Mesodermal cell (in vitro differentiated cells): ENCODE data around the gene HYOU1.
"Not testable (repeated sequence)": the region's sequence is repeated elsewhere in the genome, so short reads cannot be mapped to it uniquely, and the experiment has no call there.

Source experiments
- H3K27ac ChIP-seq: 2 replicates; pipeline ENCODE4 v1.7.0; 2013; ENCODE audit warnings: mild to moderate bottlenecking, low read depth, low read length, moderate library complexity; ENCODE audit not compliant: severe bottlenecking
- H3K36me3 ChIP-seq: 2 replicates; pipeline ENCODE4 v1.7.1; 2013; ENCODE audit warnings: mild to moderate bottlenecking, low read length, moderate library complexity; ENCODE audit not compliant: control insufficient read depth, insufficient read depth
- H3K4me1 ChIP-seq: one replicate; pipeline ENCODE4 v1.7.1; 2013; ENCODE audit warnings: mild to moderate bottlenecking, low read length; ENCODE audit not compliant: insufficient read depth, control insufficient read depth, poor library complexity, severe bottlenecking
- H3K4me3 ChIP-seq: 2 replicates; pipeline ENCODE4 v1.7.0; 2013; ENCODE audit warnings: low read length, control low read depth, mild to moderate bottlenecking; ENCODE audit not compliant: insufficient read depth, poor library complexity, severe bottlenecking; ENCODE audit errors: extremely low read depth
- H3K9me3 ChIP-seq: 2 replicates; pipeline ENCODE4 v1.7.1; 2013; ENCODE audit warnings: mild to moderate bottlenecking, low read length, moderate library complexity; ENCODE audit not compliant: control insufficient read depth
- WGBS, 2 experiments: methylation state at CpG; one replicate each; pipeline ENCODE4 v1.1.5; 2013; ENCODE audit warnings: missing lambda C conversion rate in 2 of 2; ENCODE audit not compliant: insufficient coverage in 2 of 2; 5-methylcytosine and 5-hydroxymethylcytosine counted together

The HYOU1 gene

GRCh38 chr11:119084663-119085436 is 27.8 kb upstream of the HYOU1 start, which contains the start of gene HMBS:
Gene HMBS (plus strand): TSS chr11:119084881. CDS start chr11:119085034, 153 bp downstream.
- H3K4me1 ChIP-seq: peaks cover 9% of the 10 kb centered on the region
- 1 to 2% methylated on average over 35 to 43 of the region's 45 CpGs for WGBS, 2 experiments
- H3K27ac ChIP-seq: peak within 1 kb of the TSS; percentile 89
- H3K36me3 ChIP-seq: peaks cover 30% of the 10 kb centered on the region
- H3K9me3 ChIP-seq: no peaks in the 10 kb centered on the region
- H3K4me3 ChIP-seq: peak within 1 kb of the TSS; percentile 67

- Histone ChIP-seq H3K4me3 (no peak overlapping the region), H3K36me3 (peaks cover 57% of the 10 kb centered on the region), H3K4me1 (peaks cover 9% of the 10 kb centered on the region), H3K9me3 (no peaks in the 10 kb centered on the region), H3K27ac (no peak overlapping the region)
- 94 to 97% methylated on average over 5 to 7 of the region's 7 CpGs for WGBS, 2 experiments
Observed at GRCh38 chr11:119081682-119082260, 24.8 kb upstream of the HYOU1 start.

- H3K4me3 ChIP-seq: no peak overlapping the region
- H3K4me1 ChIP-seq: no peaks in the 10 kb centered on the region
- H3K9me3 ChIP-seq: no peaks in the 10 kb centered on the region
- no peak overlapping the region for H3K27ac ChIP-seq
- 90 to 93% methylated on average over 17 to 18 of the region's 19 CpGs for WGBS, 2 experiments
- peaks cover 78% of the 10 kb centered on the region for H3K36me3 ChIP-seq
Observed at GRCh38 chr11:119078675-119079420, 21.8 kb upstream of the HYOU1 start.

GRCh38 chr11:119077839-119078238 is 20.8 kb upstream of the HYOU1 start:
- Histone ChIP-seq H3K9me3 (no peaks in the 10 kb centered on the region), H3K4me1 (no peaks in the 10 kb centered on the region), H3K4me3 (no peak overlapping the region), H3K27ac (no peak overlapping the region), H3K36me3 (peaks cover 88% of the 10 kb centered on the region)
- WGBS, 2 experiments: 97 to 100% methylated on average over 7 to 11 of the region's 11 CpGs

GRCh38 chr11:119067371-119068222 is 10.6 kb upstream of the HYOU1 start, which contains the start of gene VPS11:
Gene VPS11 (plus strand): TSS chr11:119067818. CDS start chr11:119067824, 6 bp downstream.
- 0 to 1% methylated on average over 45 to 46 of the region's 49 CpGs for WGBS, 2 experiments
- Histone ChIP-seq H3K9me3 (no peaks in the 10 kb centered on the region), H3K4me3 (peak within 1 kb of the TSS; percentile 88), H3K36me3 (peaks cover 25% of the 10 kb centered on the region), H3K4me1 (no peaks in the 10 kb centered on the region), H3K27ac (peak within 1 kb of the TSS; percentile 82)

- WGBS, 2 experiments: 33 to 58% methylated on average over 2 to 4 of the region's 4 CpGs
- H3K9me3 ChIP-seq: no peaks in the 10 kb centered on the region
Observed at GRCh38 chr11:119065369-119065768, 8.4 kb upstream of the HYOU1 start.

GRCh38 chr11:119062779-119063178 is 5.8 kb upstream of the HYOU1 start:
- peaks cover 2% of the 10 kb centered on the region for H3K36me3 ChIP-seq
- H3K27ac ChIP-seq: no peak overlapping the region
- H3K4me3 ChIP-seq: no peak overlapping the region
- H3K4me1 ChIP-seq: no peaks in the 10 kb centered on the region
- H3K9me3 ChIP-seq: no peaks in the 10 kb centered on the region
- 94 to 100% methylated on average over 3 to 4 of the region's 5 CpGs for WGBS, 2 experiments

More at GRCh38 chr11:119065369-119065768, 8.4 kb upstream of the HYOU1 start:
- no peak overlapping the region for H3K4me3 ChIP-seq
- no peaks in the 10 kb centered on the region for H3K4me1 ChIP-seq
- H3K27ac ChIP-seq: no peak overlapping the region
- H3K36me3 ChIP-seq: peaks cover 7% of the 10 kb centered on the region

GRCh38 chr11:119061256-119061655 is 4.3 kb upstream of the HYOU1 start:
- Histone ChIP-seq H3K4me3 (no peak overlapping the region), H3K27ac (no peak overlapping the region), H3K9me3 (no peaks in the 10 kb centered on the region), H3K4me1 (no peaks in the 10 kb centered on the region), H3K36me3 (peaks cover 2% of the 10 kb centered on the region)
- 89% methylated on average over 3 of the region's 3 CpGs; no CpG with 5 or more reads in 1 of the 2 experiments for WGBS, 2 experiments

GRCh38 chr11:119059128-119059527 is 2.1 kb upstream of the HYOU1 start:
- not testable (repeated sequence) for H3K4me3 ChIP-seq, H3K4me1 ChIP-seq, H3K27ac ChIP-seq, H3K9me3 ChIP-seq
- WGBS, 2 experiments: 98% methylated on average over 8 of the region's 35 CpGs; no CpG with 5 or more reads in 1 of the 2 experiments
- H3K36me3 ChIP-seq: peaks cover 17% of the 10 kb centered on the region
